ENCODE data around the gene KRTAP4-4. TPM values are rescaled to one million over a fixed set of nuclear protein-coding genes. Genes with fewer than 3 reads are reported as not detected.

Gene KRTAP4-4
- polyA plus RNA-seq, 1 donor = not detected

Other genes with a start within 250 kb of the KRTAP4-4 start
- gene KRT23, start 223.1 kb downstream of the KRTAP4-4 start, polyA plus RNA-seq (ENCODE audit: insufficient read length) = 0.23 TPM
- 2.9 TPM for gene KRT39, start 193.8 kb downstream of the KRTAP4-4 start, polyA plus RNA-seq (ENCODE audit: insufficient read length)
- 3.9 TPM for gene KRT40, start 176.4 kb downstream of the KRTAP4-4 start, polyA plus RNA-seq (ENCODE audit: insufficient read length)
- not detected for gene KRTAP3-3, start 166.6 kb downstream of the KRTAP4-4 start, polyA plus RNA-seq (ENCODE audit: insufficient read length)
- 0.28 TPM for gene KRTAP3-2, start 160.8 kb downstream of the KRTAP4-4 start, polyA plus RNA-seq (ENCODE audit: insufficient read length)
- not detected for gene KRTAP3-1, start 151.6 kb downstream of the KRTAP4-4 start, polyA plus RNA-seq (ENCODE audit: insufficient read length)
- gene KRTAP1-5, start 133.5 kb downstream of the KRTAP4-4 start, polyA plus RNA-seq (ENCODE audit: insufficient read length) = not detected
- gene KRTAP1-4, start 130.6 kb downstream of the KRTAP4-4 start, polyA plus RNA-seq (ENCODE audit: insufficient read length) = not detected
- not detected for gene KRTAP1-3, start 125.9 kb downstream of the KRTAP4-4 start, polyA plus RNA-seq (ENCODE audit: insufficient read length)
- not detected for gene KRTAP1-1, start 119.3 kb downstream of the KRTAP4-4 start, polyA plus RNA-seq (ENCODE audit: insufficient read length)
- gene KRTAP2-1, start 113.4 kb downstream of the KRTAP4-4 start, polyA plus RNA-seq (ENCODE audit: insufficient read length) = not detected
- not detected for gene KRTAP2-2, start 105.5 kb downstream of the KRTAP4-4 start, polyA plus RNA-seq (ENCODE audit: insufficient read length)
- not detected for gene KRTAP2-3, start 100.6 kb downstream of the KRTAP4-4 start, polyA plus RNA-seq (ENCODE audit: insufficient read length)
- gene KRTAP2-4, start 94.9 kb downstream of the KRTAP4-4 start, polyA plus RNA-seq (ENCODE audit: insufficient read length) = not detected
- gene KRTAP4-7, start 76.6 kb downstream of the KRTAP4-4 start, polyA plus RNA-seq (ENCODE audit: insufficient read length) = not detected
- gene KRTAP4-8, start 62.6 kb downstream of the KRTAP4-4 start, polyA plus RNA-seq (ENCODE audit: insufficient read length) = not detected
- not detected for gene KRTAP4-16, start 58.5 kb downstream of the KRTAP4-4 start, polyA plus RNA-seq (ENCODE audit: insufficient read length)
- not detected for gene KRTAP4-9, start 55.4 kb downstream of the KRTAP4-4 start, polyA plus RNA-seq (ENCODE audit: insufficient read length)
- gene KRTAP4-11, start 42.4 kb downstream of the KRTAP4-4 start, polyA plus RNA-seq (ENCODE audit: insufficient read length) = not detected
- not detected for gene KRTAP4-12, start 36.6 kb downstream of the KRTAP4-4 start, polyA plus RNA-seq (ENCODE audit: insufficient read length)
- not detected for gene KRTAP4-6, start 20.2 kb downstream of the KRTAP4-4 start, polyA plus RNA-seq (ENCODE audit: insufficient read length)
- gene KRTAP4-5, start 10.9 kb downstream of the KRTAP4-4 start, polyA plus RNA-seq (ENCODE audit: insufficient read length) = not detected
- not detected for gene KRTAP4-3, start 7.5 kb upstream of the KRTAP4-4 start, polyA plus RNA-seq (ENCODE audit: insufficient read length)
- gene KRTAP4-2, start 17.5 kb upstream of the KRTAP4-4 start, polyA plus RNA-seq (ENCODE audit: insufficient read length) = not detected
- gene KRTAP4-1, start 24.2 kb upstream of the KRTAP4-4 start, polyA plus RNA-seq (ENCODE audit: insufficient read length) = not detected
- not detected for gene KRTAP9-1, start 29.1 kb upstream of the KRTAP4-4 start, polyA plus RNA-seq (ENCODE audit: insufficient read length)
- gene KRTAP9-2, start 65.9 kb upstream of the KRTAP4-4 start, polyA plus RNA-seq (ENCODE audit: insufficient read length) = not detected
- gene KRTAP9-3, start 71.7 kb upstream of the KRTAP4-4 start, polyA plus RNA-seq (ENCODE audit: insufficient read length) = not detected
- not detected for gene KRTAP9-8, start 77.3 kb upstream of the KRTAP4-4 start, polyA plus RNA-seq (ENCODE audit: insufficient read length)
- not detected for gene KRTAP9-4, start 88.9 kb upstream of the KRTAP4-4 start, polyA plus RNA-seq (ENCODE audit: insufficient read length)
- gene KRTAP9-9, start 94.6 kb upstream of the KRTAP4-4 start, polyA plus RNA-seq (ENCODE audit: insufficient read length) = not detected
- gene KRTAP9-6, start 104.6 kb upstream of the KRTAP4-4 start, polyA plus RNA-seq (ENCODE audit: insufficient read length) = 0.30 TPM
- not detected for gene KRTAP9-7, start 115.0 kb upstream of the KRTAP4-4 start, polyA plus RNA-seq (ENCODE audit: insufficient read length)
- gene KRTAP29-1, start 142.1 kb upstream of the KRTAP4-4 start, polyA plus RNA-seq (ENCODE audit: insufficient read length) = not detected
- gene KRTAP16-1, start 148.6 kb upstream of the KRTAP4-4 start, polyA plus RNA-seq (ENCODE audit: insufficient read length) = not detected
- gene KRTAP17-1, start 155.0 kb upstream of the KRTAP4-4 start, polyA plus RNA-seq (ENCODE audit: insufficient read length) = not detected
- gene KRT33A, start 190.1 kb upstream of the KRTAP4-4 start, polyA plus RNA-seq (ENCODE audit: insufficient read length) = not detected
- not detected for gene KRT33B, start 209.1 kb upstream of the KRTAP4-4 start, polyA plus RNA-seq (ENCODE audit: insufficient read length)
- gene KRT34, start 221.6 kb upstream of the KRTAP4-4 start, polyA plus RNA-seq (ENCODE audit: insufficient read length) = not detected
- 2.3 TPM for gene KRT31, start 236.9 kb upstream of the KRTAP4-4 start, polyA plus RNA-seq (ENCODE audit: insufficient read length)